ENCODE results near the gene CERK. TPM values are rescaled to one million over a fixed set of nuclear protein-coding genes. Genes with fewer than 3 reads are reported as not detected.

The CERK gene
- total RNA-seq, 2 donors from 2014 or later: 54.9 to 57.6 TPM

DNA sequence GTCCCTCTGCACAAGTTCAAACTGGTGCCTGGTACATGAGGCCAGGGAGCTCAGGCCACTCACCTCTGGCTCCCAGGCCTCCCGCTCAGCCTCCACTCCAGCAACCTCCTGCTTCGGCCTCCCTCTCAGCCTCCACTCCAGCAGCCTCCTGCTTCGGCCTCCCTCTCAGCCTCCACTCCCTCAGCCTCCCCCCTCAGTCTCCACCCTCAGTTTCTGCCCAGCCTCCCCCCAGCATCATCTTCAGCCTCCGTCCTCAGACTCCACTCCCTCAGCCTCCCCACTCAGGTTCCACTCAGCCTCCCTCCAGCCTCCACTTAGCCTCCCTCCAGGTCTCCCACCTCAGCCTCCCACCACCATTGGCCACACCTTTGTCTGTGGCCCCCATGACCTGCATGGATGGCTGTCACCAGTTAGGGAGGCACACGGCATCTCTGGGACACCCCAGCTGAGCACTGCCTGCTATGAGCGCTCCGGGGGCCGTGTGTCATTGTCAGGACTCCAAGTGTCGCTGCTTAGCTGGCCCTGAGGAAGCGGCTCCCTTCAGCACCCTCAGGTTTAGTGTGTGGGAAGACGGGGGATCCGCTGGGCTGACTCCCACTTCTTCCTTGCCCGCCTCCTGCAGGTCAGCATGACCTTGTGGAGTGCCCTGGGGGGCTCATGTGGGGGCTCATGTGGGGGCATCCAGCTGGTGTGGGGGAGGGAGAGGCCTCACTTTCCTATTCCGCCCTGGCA, 78.8 kb downstream of the CERK start:
- Mint-ChIP-seq H3K27me3 (ENCODE audit: insufficient read depth) (no peaks in the 10 kb centered on the region), H3K4me1 (peaks cover 5% of the 10 kb centered on the region), H3K9me3 (no peaks in the 10 kb centered on the region), H3K36me3 (ENCODE audit: low read depth) (peaks cover 6% of the 10 kb centered on the region), H3K4me3 (no peak overlapping the region), H3K27ac (no peak overlapping the region)
- WGBS, 2 experiments (ENCODE audit: insufficient coverage in 1 of 2, insufficient read length in 1 of 2): 90 to 91% methylated on average over 2 to 14 of the region's 14 CpGs
- no peaks in the 10 kb centered on the region for H3K36me3 ChIP-seq (ENCODE audit: control insufficient read depth, insufficient read depth, low read length)
- DNase-seq: no peak
- H3K27ac ChIP-seq (ENCODE audit: low read depth, low read length): no peak overlapping the region
- H3K27me3 ChIP-seq (ENCODE audit: control insufficient read depth, insufficient read depth, low read length, poor library complexity, severe bottlenecking): no peaks in the 10 kb centered on the region
- H3K4me3 ChIP-seq (ENCODE audit: low read length): no peak overlapping the region
- H3K9ac ChIP-seq (ENCODE audit: extremely low read depth, low read length, poor library complexity, severe bottlenecking): no peak overlapping the region
- H3K4me1 ChIP-seq (ENCODE audit: control insufficient read depth, insufficient read depth, low read length): no peaks in the 10 kb centered on the region
- TF ChIP-seq, protein P1, sequence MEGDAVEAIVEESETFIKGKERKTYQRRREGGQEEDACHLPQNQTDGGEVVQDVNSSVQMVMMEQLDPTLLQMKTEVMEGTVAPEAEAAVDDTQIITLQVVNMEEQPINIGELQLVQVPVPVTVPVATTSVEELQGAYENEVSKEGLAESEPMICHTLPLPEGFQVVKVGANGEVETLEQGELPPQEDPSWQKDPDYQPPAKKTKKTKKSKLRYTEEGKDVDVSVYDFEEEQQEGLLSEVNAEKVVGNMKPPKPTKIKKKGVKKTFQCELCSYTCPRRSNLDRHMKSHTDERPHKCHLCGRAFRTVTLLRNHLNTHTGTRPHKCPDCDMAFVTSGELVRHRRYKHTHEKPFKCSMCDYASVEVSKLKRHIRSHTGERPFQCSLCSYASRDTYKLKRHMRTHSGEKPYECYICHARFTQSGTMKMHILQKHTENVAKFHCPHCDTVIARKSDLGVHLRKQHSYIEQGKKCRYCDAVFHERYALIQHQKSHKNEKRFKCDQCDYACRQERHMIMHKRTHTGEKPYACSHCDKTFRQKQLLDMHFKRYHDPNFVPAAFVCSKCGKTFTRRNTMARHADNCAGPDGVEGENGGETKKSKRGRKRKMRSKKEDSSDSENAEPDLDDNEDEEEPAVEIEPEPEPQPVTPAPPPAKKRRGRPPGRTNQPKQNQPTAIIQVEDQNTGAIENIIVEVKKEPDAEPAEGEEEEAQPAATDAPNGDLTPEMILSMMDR (conservative IDR thresholded peaks at IDR 0.05): no peak
- H3K9me3 ChIP-seq (ENCODE audit: control insufficient read depth, low read length): no peaks in the 10 kb centered on the region

DNA sequence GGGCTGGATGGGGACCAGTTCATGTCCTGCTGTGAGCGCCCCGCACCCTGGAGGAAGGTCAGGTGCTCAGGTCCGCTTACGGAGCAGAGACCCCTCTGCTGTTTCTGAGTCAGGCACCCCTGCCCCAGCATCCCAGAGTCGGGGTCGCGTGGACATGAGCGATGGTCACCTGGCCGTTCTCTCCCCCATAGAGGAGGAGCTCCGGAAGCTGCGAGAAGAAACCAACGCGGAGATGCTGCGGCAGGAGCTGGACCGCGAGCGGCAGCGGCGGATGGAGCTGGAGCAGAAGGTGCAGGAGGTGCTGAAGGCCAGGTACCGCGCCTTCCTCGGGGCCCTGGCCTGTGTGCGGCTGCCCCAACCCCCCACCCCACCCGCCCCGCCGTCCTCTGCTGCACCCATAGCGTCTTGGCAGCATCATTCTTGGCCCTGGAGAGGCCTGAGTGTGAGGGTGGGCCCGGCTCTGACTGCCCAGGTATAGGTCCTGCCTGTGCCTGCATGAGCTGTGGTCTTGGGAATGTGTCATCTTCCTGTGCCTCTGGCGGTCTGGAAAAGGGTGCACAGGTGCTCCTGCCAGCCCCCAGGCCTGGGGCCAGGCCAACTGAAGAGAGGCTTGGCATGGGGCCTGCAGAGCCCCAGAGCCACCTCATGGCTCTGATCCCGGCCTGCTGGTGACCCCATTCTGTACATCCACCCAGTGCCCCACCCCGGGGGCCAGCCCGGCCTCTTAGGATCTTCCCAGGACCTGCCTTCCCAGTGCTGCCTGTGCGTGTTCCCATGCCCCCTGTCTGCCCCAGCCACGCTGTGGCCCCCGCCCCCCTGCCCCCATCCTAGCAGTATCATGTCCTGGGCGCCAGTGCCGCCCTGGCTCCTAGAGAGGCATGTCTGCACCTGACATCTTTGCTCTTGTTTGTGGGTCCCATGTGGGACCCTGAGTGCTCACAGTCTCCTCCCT, 79.8 kb downstream of the CERK start:
- no peaks in the 10 kb centered on the region for H3K9me3 ChIP-seq (ENCODE audit: control insufficient read depth, low read length)
- no peak overlapping the region for H3K4me3 Mint-ChIP-seq
- H3K36me3 ChIP-seq (ENCODE audit: control insufficient read depth, insufficient read depth, low read length): no peaks in the 10 kb centered on the region
- no peak overlapping the region for H3K27ac ChIP-seq (ENCODE audit: low read depth, low read length)
- H3K27me3 Mint-ChIP-seq (ENCODE audit: insufficient read depth): no peaks in the 10 kb centered on the region
- peaks cover 6% of the 10 kb centered on the region for H3K36me3 Mint-ChIP-seq (ENCODE audit: low read depth)
- no peak for DNase-seq
- H3K4me1 Mint-ChIP-seq: peaks cover 5% of the 10 kb centered on the region
- 93 to 97% methylated on average over 22 to 34 of the region's 37 CpGs for WGBS, 2 experiments (ENCODE audit: insufficient coverage in 1 of 2, insufficient read length in 1 of 2)
- H3K9ac ChIP-seq (ENCODE audit: extremely low read depth, low read length, poor library complexity, severe bottlenecking): no peak overlapping the region
- no peak overlapping the region for H3K4me3 ChIP-seq (ENCODE audit: low read length)
- no peaks in the 10 kb centered on the region for H3K9me3 Mint-ChIP-seq
- no peaks in the 10 kb centered on the region for H3K4me1 ChIP-seq (ENCODE audit: control insufficient read depth, insufficient read depth, low read length)
- no peak overlapping the region for H3K27ac Mint-ChIP-seq
- TF ChIP-seq, protein P1 (conservative IDR thresholded peaks at IDR 0.05): no peak
- no peaks in the 10 kb centered on the region for H3K27me3 ChIP-seq (ENCODE audit: control insufficient read depth, insufficient read depth, low read length, poor library complexity, severe bottlenecking)

DNA sequence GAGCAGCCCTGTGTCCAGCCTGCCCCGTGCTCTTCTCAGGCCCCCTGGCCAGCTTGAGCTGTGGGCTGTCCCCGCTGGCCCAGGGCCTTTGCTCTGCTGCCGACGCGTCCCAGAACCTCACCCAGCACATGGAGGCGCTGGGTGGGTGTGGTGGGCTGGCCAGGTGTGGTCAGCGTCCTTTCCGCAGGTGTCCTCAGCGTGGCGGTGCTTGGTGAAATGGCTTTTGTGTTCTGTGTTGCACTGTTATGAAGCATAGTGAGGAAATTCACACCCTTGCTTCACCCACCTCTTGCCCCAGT, 80.4 kb downstream of the CERK start:
- no peaks in the 10 kb centered on the region for H3K9me3 ChIP-seq (ENCODE audit: control insufficient read depth, low read length)
- H3K27ac ChIP-seq (ENCODE audit: low read depth, low read length): no peak overlapping the region
- DNase-seq: no peak
- H3K27me3 Mint-ChIP-seq (ENCODE audit: insufficient read depth): no peaks in the 10 kb centered on the region
- H3K36me3 Mint-ChIP-seq (ENCODE audit: low read depth): peaks cover 6% of the 10 kb centered on the region
- H3K4me3 Mint-ChIP-seq: no peak overlapping the region
- WGBS, 2 experiments (ENCODE audit: insufficient coverage in 1 of 2, insufficient read length in 1 of 2): 88 to 92% methylated on average over 1 to 10 of the region's 10 CpGs
- H3K27ac Mint-ChIP-seq: no peak overlapping the region
- H3K4me3 ChIP-seq (ENCODE audit: low read length): no peak overlapping the region
- no peaks in the 10 kb centered on the region for H3K4me1 ChIP-seq (ENCODE audit: control insufficient read depth, insufficient read depth, low read length)
- no peaks in the 10 kb centered on the region for H3K27me3 ChIP-seq (ENCODE audit: control insufficient read depth, insufficient read depth, low read length, poor library complexity, severe bottlenecking)
- H3K9me3 Mint-ChIP-seq: no peaks in the 10 kb centered on the region
- TF ChIP-seq, protein P1 (conservative IDR thresholded peaks at IDR 0.05): no peak
- H3K4me1 Mint-ChIP-seq: peaks cover 8% of the 10 kb centered on the region
- H3K36me3 ChIP-seq (ENCODE audit: control insufficient read depth, insufficient read depth, low read length): no peaks in the 10 kb centered on the region
- H3K9ac ChIP-seq (ENCODE audit: extremely low read depth, low read length, poor library complexity, severe bottlenecking): no peak overlapping the region

Data from endodermal cell (in vitro differentiated cells).